GOT3 (cell line): ENCODE data around the gene SREK1.
"Not testable (repeated sequence)": the region's sequence is repeated elsewhere in the genome, so short reads cannot be mapped to it uniquely, and the experiment has no call there.

Experiments
- DNase-seq: peaks from one replicate; lab custom pipeline; 2025; ENCODE audit warnings: mixed read lengths; lab: John Stamatoyannopoulos, UW

SREK1 gene, protein sequence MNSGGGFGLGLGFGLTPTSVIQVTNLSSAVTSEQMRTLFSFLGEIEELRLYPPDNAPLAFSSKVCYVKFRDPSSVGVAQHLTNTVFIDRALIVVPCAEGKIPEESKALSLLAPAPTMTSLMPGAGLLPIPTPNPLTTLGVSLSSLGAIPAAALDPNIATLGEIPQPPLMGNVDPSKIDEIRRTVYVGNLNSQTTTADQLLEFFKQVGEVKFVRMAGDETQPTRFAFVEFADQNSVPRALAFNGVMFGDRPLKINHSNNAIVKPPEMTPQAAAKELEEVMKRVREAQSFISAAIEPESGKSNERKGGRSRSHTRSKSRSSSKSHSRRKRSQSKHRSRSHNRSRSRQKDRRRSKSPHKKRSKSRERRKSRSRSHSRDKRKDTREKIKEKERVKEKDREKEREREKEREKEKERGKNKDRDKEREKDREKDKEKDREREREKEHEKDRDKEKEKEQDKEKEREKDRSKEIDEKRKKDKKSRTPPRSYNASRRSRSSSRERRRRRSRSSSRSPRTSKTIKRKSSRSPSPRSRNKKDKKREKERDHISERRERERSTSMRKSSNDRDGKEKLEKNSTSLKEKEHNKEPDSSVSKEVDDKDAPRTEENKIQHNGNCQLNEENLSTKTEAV

DNA sequence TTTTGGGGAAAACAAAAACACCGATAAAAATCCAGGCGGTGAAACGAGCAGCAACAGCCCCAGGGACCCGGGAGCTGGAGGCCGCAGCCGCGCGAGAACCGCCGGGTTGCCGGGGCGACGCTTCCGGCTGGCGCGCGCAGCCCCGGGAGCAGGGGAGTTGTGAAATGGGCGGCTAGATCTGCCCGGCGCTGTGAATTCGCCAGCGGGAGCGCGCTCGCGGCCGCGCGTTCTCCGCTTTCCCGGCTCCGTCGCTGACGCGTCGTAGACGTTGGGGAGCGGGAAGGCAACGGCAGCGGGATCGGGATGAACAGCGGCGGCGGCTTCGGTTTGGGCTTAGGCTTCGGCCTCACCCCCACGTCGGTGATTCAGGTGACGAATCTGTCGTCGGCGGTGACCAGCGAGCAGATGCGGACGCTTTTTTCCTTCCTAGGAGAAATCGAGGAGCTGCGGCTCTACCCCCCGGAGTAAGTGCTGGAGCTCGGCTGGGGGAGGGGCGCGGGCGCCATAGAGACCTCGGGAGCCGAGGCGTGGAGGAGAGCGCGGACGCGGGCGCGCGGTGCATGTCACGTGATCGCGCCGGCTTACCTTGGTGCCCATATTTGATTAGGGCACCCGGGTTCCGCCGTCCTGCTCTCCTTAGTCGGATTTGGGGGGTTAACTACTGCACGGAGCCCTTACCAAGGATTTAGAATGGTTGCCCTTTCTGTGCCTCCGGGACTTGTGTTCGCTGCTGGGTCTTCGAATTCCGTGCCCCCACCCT is at the start of gene SREK1:
TSS of gene SREK1 (plus strand) at position 227 of the 760 bp plus-strand sequence. CDS start at position 304, 77 bp downstream.
- DNase-seq, result peak; percentile 81

DNA sequence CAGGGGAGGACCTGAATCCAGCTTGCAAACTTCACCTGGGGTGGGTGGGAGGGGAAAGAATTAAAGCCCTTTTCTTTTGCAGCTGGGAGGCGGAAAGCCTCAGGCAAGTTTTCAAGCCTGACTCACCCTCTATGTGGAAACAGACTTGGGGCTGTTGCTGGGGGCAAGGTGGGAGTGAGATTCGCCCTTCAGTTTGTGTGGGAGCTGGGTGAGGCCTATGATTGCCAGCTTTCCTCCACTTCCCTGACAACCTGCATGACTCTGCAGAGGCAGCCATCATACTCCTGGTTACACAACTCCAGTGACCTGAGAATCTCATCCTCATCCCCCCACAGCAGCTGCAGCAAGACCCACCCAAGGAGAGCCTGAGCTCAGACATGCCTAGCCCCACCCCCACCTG is 43.2 kb upstream of the SREK1 start:
- DNase-seq, result no peak

DNA sequence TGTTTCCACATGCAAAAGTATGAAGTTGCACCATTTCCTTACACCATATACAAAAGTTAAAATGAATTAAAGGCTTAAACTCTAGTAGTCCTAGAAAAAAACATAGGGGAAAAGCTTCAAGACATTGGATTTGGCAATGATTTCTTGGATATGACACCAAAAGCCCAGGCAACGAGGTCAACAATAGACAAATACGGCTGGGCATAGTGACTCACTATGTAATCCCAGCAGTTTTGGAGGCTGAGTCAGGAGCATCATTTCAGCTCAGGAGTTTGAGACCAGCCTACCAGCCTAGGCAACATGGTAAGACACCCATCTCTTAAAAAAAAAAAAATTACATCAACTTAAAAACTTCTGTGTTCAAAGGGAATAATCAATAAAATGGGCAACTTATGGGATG is 30.9 kb upstream of the SREK1 start:
- DNase-seq, result no peak

DNA sequence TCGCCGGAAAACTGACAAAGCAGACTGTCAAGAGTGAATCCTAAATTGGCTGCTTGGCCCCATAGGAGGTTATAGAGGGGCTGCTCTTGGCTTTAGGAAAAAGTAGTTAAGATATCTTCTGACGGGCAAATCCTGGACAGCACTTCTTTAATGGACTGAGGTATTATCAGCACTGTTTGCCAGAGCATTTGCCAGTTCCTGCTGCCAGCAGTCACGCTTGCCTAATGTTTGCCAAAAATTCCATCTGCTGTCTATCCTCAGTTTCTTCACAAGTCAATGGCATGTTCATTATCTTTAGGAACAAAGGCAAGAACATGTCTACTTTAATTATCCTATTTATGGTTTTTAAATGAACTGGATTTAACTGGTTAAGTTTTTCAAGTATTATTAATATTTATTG is 25.8 kb upstream of the SREK1 start:
- no peak for DNase-seq

DNA sequence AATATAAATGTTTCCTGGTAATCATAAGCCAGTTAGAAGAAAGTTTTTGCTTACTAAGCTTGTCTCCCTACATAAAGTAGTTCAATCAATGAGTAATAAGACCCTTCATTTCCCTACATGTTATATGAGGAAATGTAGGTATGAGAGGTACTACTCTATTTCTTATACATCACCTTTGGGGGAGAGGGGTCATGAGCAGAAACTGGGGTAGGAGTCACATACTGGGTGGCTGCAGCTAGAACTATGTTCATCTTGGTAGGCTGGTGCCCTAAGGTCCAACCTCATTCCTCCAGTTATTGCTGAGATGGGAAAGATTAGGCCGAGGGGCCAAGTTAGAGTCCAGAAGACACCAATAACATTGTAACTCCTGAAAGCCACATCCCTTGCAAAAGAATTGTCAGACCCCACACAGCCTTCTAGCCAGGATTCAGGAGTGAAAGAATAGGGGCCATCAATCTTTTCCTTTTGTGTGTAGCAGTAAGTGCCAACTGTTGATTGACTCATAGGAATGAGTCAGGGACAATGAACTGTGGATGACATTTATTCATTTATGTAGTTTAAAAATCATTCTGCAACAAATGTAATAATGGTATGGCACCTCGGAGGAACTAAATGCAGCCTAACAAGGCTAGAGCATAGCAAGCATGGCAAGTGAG is 21.6 kb upstream of the SREK1 start:
- no peak for DNase-seq

DNA sequence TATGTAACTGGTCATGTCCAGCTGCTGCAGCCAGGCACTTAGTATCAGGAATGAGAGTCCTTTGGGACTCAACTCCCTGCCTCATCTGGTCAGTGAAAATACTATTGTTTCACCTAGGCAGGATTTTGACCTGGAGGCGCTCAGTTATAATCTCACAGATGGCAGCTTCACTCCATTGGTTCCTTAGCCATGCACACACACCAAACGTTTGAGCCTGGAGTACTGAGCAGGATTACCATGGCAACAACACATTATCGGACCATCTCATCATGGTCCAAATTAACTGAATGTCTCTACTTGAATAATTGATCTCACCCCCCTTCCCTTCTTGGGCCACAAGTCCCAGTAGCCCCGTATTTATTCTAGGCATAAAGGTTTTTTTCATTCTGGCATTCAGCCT is 15.0 kb upstream of the SREK1 start:
- DNase-seq, result no peak

DNA sequence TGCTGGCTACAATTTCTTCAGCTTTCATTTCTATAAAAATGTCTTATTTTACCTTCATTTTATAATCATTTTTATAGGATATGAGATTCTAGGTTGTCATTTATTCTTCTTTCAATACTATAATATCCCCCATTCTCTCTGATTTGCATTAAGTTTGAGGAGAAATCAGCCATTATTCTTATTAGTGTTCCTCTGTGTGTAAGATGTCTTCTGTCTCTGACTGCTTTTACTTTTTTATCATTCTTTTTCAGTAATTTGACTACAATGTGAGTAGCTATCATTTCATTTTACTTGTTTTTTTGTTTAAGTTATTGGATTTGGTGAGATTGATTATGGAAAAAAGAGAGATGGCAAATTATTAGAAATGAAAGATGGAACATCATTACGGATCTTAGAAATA is 13.6 kb upstream of the SREK1 start:
- no peak for DNase-seq

DNA sequence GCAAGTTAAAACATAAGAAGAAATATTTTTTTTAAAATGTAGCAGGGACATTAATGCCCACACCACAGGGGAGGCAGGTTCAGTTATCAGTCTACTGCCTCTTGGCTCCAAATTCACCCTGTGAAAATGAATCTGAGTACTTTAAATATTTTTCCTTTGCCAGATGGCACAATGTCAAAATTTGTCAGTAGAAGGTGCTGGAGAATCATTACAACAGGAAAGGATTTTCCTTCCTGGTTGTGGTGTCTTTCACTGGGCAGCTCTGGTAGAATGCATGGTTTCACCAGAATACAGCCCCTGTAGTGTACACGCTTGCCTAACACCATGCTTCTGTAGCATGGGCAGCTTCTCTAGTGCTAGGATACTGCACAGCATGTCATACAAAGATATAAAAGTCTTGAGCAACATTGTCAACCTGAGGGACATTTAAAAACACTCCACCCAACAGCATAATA is 9.7 kb upstream of the SREK1 start:
- no peak for DNase-seq

DNA sequence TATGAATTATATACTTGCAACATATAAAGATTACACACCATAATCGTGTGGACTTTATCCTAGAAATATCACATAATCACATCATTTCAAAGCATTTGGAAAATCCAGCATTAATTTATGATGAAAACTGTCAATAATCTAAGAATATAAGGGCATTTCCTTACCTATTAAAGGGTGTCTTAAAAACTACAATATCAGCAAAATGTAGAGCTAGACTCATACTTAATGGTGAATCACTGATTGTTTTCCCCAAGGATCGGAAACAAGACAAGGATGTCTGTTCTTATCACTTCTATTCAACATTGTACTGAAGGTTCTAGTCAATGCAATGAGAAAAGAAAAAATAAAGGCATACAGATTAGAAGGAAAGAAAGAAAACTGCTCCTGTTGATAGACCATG is 8.0 kb upstream of the SREK1 start:
- DNase-seq, result no peak

DNA sequence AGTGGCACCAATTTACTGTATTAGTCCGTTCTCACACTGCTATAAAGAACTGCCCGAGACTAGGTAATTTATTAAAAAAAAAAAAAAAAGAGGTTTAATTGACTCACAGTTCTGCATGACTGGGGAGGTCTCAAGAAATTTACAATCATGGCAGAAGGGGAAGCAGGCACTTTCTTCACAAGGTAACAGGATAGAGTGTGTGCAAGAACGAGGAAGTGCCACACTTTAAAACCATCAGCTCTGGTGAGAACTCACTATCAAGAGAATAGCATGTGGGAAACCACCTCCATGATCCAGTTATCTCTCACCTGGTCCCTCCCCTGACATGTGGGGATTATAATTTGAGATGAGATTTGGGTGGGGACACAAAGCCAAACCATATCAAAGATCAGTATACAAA is 7.2 kb upstream of the SREK1 start:
- DNase-seq, result not testable (repeated sequence)

DNA sequence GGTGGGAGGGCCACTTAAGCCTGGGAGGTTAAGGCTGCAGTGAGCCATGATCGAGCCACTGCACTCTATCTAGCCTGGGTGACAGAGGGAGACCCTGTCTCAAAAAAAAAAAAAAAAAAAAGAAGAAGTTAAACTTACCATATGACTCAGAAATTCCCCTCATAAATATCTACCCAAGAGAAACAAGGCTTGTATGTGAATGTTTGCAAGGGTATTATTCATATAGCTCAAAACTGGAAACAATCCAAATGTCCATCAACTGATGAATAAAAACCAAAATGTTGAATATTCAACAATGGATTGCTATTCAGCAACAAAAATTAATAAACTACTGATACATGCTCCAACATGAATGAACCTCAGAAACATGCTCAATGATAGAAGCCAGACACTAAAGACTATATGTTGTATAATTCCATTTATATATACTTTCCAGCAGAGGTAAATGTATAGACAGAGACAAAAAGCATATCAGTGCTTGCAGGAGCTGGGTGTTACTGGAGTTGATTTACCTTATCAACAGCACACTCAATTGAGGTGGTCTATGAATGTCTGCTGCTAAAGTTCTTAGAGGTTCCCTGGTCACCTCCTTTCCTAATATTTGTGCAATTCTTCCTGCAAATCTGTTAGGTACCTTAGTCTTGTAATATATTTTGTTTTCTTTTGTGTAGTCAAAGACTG is 5.3 kb upstream of the SREK1 start:
- DNase-seq, result no peak

DNA sequence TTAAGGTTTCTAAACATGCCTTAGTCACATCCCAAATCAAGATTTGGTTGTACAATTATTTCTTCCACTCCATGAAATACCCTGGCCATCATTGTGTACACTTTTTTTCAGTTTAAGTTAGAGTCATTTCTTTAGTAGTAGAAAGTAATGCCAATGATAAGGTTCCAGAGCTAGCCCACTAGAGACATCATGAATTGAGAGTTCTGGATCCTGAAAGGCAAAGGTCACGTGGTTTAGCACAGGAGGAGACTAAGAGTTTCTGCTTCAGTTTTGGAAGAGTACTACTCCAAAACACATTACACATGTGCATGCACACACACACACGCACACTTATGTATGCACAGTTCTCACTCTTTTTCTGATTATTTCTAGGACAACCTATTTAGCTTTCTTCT is 4.8 kb upstream of the SREK1 start:
- DNase-seq, result no peak

DNA sequence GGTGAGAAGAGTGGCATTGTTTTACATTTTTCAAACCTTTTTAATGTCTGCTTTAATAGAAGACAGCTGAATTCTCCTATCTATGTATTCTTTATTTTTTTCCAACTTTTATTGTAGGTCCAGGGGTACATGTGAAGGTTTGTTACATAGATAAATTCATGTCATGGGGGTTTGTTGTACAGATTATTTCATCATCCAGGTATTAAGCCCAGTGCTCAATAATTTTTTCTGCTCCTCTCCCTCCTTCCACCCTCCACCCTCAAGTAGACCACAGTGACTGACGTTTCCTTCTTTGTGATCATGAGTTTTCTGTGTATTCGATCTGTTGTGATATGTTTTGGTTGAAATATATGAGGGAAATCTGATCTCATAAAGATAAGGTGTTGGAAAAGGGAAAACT is 1.7 kb upstream of the SREK1 start:
- no peak for DNase-seq

DNA sequence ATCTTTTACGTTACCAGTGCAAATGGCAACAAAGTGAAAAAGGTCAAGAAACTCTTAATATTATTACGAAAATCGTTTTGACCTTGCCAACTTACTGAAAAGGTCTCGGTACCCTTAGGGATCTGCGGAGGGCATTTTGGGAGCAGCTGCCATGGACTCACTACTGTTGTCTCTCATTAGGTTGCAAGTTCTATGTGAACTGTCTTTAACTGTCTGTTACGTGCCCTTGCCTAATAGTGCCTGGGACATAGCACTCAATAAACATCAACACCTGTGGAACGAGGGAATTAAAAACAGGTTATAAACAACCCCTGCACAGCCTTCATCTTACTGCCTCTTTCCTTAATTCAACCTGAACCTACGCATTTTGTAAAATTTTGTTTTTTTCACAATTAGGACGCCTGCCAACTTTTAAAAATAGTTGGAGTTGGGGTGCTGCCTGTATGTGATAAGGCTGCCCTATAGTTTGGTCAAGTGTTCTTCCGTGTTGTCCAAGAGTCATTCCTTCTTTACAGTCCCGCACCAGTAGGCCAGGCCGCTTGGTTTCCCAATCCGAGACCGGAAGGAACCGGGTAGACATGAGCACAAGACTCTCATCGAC is 527 bp upstream of the SREK1 start:
- no peak for DNase-seq

DNA sequence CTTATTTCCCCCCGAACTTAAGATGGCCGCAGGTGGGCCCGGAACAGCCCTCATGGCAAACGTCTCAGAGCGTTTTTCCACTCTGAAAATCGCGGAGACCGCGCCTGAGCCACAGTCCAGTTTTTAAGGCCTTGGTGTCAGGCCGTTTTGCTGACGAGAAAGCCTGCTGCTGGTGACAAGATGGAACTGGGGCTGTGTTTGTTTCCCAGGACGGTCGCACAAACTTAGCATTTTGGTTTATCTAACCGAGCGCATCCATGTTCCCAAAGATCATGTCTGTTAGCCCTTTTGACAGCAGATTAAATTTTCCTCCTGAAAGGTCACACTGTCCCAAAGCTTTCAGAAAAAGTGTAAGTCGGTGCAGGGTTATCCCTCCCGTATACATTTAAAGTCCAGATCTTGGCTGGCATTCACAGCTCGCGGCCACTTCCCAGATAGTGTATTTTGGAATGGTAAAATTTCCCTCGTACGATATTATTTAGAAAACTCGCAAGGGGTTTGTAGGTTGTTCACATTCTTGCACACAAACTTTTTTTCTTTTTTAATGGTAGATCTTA is 812 bp downstream of the SREK1 start:
- no peak for DNase-seq

DNA sequence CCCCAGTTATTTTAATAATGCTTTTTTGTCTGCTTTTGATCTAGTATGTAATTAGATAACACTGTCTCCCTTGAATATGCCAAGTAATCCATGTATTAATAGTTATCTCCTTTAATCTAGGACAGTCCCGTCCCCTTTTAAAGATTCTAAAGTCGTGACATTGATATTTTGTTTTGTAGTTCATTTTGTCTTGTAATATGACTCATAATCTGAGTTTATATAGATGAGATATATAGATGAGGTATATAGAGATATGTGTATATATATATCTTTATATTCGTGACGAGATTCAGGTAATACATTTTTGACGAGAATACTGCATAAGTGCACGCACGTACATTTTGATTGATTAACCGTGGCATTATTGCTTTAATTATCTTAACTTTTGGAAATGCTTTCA is 1.6 kb downstream of the SREK1 start:
- no peak for DNase-seq

DNA sequence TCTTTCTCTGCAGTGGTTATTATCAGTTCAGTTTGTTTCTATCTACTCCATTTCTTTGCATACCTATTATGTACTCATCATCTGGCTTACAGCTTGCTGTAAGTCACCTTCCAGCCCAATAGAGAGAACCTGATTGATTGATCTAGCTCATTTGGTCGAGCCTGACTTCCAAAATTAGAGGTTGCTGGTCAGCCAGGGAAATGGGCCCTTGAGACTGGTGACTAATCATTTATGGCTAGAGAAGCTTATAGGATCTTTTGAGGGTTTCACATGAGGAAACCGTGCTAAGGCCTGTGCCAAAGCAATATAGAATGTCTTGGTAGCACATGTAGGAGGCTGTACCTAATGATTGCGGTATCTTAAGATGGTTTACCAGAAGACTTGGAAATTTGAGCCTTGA is 5.8 kb downstream of the SREK1 start:
- DNase-seq, result no peak

DNA sequence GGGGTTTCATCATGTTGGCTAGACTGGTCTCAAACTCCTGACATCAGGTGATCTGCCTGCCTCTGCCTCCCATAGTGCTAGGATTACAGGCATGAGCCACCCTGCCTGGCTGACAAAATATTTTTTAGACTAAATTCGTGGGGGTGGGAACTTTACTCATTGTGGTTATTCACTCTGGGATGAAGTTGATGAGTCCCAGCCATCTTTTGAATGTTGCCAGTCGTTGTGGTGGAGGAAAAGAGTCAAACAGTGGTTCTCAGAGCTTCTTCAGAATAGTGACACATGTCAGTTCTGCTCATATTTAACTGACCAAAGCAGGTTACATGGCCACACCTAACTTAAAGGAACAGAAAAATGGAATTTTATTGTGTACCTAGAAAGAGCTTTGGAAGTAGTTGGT is 6.9 kb downstream of the SREK1 start:
- no peak for DNase-seq

DNA sequence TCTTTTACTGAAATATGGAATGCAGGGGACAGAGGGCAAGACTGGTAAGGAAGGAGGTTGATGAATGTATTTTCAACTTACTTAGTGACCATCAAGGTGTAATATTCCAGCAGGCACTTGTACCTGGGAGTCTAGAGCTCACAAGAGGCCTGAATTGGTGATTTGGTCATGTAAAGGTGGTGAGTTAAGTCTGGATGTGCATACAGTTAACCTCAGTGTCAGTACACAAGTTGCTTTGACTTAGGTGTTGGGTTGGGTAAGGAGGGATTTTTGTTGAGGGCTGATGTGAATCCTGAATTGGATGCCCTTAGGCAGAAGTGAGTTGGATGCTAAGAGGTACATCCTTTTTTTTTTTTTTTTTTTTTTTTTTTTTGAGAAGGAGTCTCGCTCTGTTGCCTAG is 7.4 kb downstream of the SREK1 start:
- no peak for DNase-seq

DNA sequence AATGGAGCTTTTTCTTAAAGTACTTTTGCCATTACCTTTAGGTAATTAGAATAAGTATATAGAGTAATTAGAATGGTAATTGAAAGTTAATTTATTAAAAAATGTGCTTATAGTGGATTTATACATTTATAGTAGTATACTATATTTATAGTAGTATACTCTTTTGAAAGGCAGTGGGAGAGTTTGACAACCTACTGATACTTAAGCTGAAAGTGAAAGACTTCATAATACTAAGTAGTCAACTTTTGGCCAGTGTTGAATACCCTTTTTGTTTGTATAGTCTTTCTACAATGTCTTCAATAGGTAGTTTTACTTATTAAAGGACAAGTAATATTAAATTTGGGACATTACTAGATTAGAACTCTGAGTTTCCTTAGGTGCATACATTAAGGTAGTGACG is 12.9 kb downstream of the SREK1 start:
- no peak for DNase-seq

DNA sequence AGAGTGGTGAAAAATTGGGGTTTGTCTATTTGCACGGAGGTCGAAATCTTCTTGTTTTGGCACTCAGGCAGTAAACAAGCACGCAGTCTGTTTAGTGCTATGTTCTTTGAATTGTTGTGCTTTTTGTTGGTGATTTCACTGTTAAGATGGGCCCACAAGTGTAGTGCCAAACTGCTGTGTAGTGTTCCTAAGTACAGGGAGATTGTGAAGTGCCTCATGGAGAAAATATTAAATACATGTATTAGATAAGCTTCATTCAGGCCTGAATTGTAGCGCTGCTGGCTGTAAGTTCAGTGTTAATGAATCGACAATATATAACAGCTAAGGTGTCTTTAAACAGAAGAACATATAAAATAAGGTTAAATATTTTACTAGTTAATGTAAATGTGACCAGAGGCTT is 17.3 kb downstream of the SREK1 start:
- no peak for DNase-seq
